GM12865 (cell line): ENCODE measurements around the gene CDH11.

Experiments
- DNase-seq: peaks from one replicate; pipeline ENCODE4 v3.0.0; 2010; ENCODE audit warnings: low read depth
- H3K4me3 ChIP-seq: 2 replicates; pipeline ENCODE4 v1.5.1; 2011; ENCODE audit warnings: mild to moderate bottlenecking, low read depth, low read length, control low read depth
- TF ChIP-seq, protein P1 (sequence below): IDR thresholded peaks from 2 replicates; pipeline ENCODE4 v1.5.1; 2011; ENCODE audit warnings: low read length, control low read depth, low read depth, inconsistent platforms; ENCODE audit not compliant: insufficient read depth; ENCODE audit errors: missing control alignments

CDH11 gene

DNA sequence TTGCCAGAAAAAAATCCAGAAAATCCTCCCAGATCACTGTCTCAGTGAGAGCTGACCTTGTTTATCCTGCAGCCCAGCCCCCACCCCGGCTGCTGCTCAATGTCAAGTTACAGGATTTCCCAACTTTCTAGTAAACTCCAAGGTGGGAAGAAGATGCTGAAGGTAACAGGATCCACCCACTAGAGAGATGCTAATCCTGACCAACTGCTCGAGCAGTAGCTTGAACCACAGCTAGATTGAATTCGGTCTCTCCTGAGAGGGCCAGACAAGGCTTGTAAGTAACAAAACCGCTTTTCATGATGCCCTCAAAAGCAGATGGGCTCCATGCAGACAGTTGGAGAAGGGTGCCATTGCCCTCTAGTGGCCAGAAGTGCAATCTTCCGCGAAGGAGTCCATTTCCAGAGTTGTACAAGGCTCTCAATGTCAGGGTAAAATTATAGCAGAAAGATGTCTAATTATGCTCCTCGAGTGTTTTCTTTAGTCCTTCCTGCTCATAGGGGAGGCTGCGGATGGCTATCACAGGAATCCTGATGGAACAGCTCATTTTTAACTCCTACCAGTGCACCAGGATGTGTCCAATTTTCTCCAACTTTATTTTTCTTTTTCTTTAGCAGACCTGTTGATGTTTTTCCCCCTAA is 3.9 kb downstream of the CDH11 start:
- DNase-seq = peak; percentile 63
- H3K4me3 ChIP-seq = no peak overlapping the region
- TF ChIP-seq, protein P1, sequence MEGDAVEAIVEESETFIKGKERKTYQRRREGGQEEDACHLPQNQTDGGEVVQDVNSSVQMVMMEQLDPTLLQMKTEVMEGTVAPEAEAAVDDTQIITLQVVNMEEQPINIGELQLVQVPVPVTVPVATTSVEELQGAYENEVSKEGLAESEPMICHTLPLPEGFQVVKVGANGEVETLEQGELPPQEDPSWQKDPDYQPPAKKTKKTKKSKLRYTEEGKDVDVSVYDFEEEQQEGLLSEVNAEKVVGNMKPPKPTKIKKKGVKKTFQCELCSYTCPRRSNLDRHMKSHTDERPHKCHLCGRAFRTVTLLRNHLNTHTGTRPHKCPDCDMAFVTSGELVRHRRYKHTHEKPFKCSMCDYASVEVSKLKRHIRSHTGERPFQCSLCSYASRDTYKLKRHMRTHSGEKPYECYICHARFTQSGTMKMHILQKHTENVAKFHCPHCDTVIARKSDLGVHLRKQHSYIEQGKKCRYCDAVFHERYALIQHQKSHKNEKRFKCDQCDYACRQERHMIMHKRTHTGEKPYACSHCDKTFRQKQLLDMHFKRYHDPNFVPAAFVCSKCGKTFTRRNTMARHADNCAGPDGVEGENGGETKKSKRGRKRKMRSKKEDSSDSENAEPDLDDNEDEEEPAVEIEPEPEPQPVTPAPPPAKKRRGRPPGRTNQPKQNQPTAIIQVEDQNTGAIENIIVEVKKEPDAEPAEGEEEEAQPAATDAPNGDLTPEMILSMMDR = peak; percentile 95

DNA sequence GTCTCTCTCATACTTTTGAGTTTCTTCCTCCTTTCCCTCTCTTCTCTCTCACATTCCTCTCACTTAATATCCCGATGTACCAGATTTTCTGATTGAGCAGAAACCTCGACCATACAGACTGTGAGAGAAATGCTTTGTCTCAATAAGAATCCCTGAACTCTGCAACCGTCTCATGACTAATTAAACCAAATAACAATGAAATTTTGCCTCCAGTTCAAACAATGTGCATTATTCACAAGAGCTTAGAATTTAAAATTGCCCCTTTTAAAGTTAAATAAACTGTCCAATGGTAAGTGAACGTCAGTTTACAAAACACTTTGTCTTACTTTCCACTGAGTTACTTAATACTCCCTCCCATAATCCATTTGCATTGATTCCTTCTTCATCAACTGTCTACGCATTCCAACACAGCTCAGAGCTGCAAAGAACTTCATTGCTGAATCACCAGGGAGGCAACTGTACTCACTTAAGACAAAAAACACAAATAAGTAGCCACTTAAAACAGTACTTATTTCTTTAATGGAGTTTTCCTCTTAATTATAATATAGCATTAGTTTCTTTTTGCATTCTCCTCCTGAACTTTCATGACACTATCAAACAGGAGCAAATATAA is 4.9 kb downstream of the CDH11 start:
- TF ChIP-seq, protein P1 = no peak
- no peak for DNase-seq
- no peak overlapping the region for H3K4me3 ChIP-seq

DNA sequence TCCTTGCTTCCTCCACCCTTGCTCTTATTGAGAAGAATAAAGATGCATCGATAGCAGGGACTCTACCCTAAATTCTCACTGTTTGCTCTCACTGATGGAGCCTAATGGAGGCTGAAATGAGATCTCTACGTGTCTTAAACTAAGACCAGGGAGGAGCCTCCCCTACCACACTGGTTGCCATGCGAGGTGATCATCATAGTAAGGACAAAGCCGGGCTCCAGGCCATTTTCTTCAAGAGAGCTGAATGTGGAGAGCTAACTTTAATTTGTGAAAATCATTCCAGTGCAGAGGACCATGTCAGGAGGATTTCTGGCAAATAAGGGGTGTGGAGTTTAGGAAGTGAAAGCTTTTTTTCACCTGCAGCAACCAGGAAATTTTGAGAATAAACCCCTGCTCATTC is 5.6 kb downstream of the CDH11 start:
- H3K4me3 ChIP-seq = no peak overlapping the region
- DNase-seq = no peak

DNA sequence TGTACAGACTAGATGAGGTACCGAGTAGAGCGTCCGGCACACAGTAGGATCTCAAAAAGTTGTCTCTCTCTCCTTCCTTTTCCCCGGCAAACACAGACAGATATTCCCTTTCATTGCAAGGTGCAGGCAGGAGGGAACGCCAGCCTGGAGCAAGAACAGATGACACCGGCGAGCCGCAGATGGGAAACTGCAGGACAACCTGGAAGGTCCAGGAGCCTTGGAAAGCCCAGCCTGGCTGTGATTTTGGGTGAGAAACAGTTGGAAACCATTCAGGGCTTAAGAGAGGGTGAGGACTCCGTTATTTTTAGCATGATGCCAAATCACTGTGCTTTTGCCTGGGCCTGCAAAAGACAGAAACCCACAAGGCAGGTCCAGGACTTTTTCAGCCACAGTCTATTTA is 7.3 kb downstream of the CDH11 start:
- TF ChIP-seq, protein P1 = no peak
- H3K4me3 ChIP-seq = no peak overlapping the region
- no peak for DNase-seq

More for the DNA sequence above, 5.6 kb downstream of the CDH11 start:
- TF ChIP-seq, protein P1 = no peak

DNA sequence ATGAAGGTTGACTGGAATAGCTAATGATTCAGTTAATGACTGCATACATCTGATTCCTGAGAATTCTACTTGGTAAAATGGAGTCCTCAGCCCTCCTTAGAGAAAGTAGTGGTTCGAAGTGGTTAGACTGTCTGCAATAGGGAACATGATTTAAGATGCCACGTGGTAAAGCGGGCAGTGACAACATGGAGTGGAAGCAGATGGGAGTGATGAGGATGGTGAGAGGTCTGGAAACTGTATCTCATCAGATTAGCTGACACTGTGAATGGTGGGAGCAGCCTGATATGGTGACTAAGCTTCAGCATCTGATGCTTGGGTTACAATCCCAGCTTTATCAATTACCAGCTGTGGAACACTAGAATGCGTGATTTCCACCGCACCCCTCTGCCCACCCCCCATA is 8.4 kb downstream of the CDH11 start:
- no peak overlapping the region for H3K4me3 ChIP-seq
- TF ChIP-seq, protein P1 = no peak
- DNase-seq = no peak

DNA sequence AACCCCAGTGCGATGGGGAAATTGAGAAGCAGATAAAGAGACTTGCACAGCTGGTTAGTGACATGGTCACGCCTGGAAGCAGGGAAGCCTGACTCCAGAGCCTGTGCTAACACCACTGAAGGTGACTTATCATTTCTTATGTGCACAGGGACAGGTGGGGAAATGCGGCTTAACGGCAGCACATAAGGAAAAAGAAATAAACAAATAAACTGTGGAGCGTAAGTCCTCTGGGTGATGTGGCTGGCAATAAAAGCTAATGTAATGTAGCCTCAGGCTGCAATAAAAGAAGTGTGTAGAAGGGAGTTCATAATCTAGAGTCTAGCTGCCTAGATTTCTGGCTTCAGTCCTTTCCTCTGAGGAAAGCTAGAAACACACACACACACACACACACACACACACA is 10.6 kb downstream of the CDH11 start:
- H3K4me3 ChIP-seq = no peak overlapping the region
- DNase-seq = no peak
- TF ChIP-seq, protein P1 = no peak

DNA sequence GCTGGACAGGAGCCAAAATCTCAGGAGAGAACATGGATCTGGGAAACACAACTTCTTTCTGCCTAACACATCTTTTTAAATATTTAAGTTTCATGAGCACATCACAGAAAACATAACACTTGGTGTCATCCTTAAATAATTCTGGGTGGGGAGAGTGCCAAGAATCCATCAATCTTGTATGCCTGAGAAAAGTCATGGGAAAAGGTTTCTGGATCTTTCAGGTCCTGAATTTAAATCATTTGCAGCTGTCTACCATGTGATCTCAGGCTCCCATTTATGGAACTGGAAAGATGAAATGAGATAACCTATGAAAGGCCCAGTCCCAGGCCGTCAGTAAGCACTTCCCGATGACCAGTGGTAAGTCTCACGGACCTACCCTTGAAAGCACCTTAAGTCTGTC is 15.1 kb downstream of the CDH11 start:
- TF ChIP-seq, protein P1 = no peak
- DNase-seq = no peak
- H3K4me3 ChIP-seq = no peak overlapping the region
